HEK293T (cell line): Measurements from ENCODE around the gene DDX47.

Source experiments
- BHLHE40 ChIP-seq: fragments of 450-650 bp; IDR thresholded peaks from 2 replicates; pipeline ENCODE4 v1.6.1; 2016; ENCODE audit warnings: mild to moderate bottlenecking, moderate library complexity, borderline replicate concordance
- ELF4 ChIP-seq: fragments of 450-650 bp; IDR thresholded peaks from 2 replicates; pipeline ENCODE4 v1.6.1; 2017; ENCODE audit warnings: antibody characterized with exemption
- FOXA1 ChIP-seq: fragments of 450-650 bp; IDR thresholded peaks from 2 replicates; pipeline ENCODE4 v1.6.1; 2016; ENCODE audit warnings: mild to moderate bottlenecking
- FOXM1 ChIP-seq: fragments of 450-650 bp; IDR thresholded peaks from 2 replicates; pipeline ENCODE4 v1.6.1; 2017; ENCODE audit warnings: mild to moderate bottlenecking, borderline replicate concordance
- L3MBTL2 ChIP-seq: fragments of 450-650 bp; conservative IDR thresholded peaks from 2 replicates; pipeline ENCODE4 v1.6.1; 2016; ENCODE audit warnings: mild to moderate bottlenecking
- SP1 ChIP-seq: fragments of 450-650 bp; IDR thresholded peaks from 2 replicates; pipeline ENCODE4 v1.6.1; 2017
- TARDBP ChIP-seq: fragments of 450-650 bp; IDR thresholded peaks from 2 replicates; pipeline ENCODE4 v1.6.1; 2016
- ZNF384 ChIP-seq: fragments of 450-650 bp; IDR thresholded peaks from 2 replicates; pipeline ENCODE4 v1.6.1; 2016

- no peak for TF ChIP-seq L3MBTL2
- TF ChIP-seq FOXM1 = no peak
- no peak for TF ChIP-seq BHLHE40
- no peak for TF ChIP-seq ELF4
- TF ChIP-seq SP1 = no peak
- no peak for TF ChIP-seq ZNF384
- no peak for TF ChIP-seq TARDBP
- TF ChIP-seq FOXA1 = no peak
Observed at GRCh38 chr12:12845794-12846243, 32.7 kb downstream of the DDX47 start.
